ENCODE measurements around the gene AGAP2. TPM values are rescaled to one million over a fixed set of nuclear protein-coding genes. Genes with fewer than 3 reads are reported as not detected.

The AGAP2 gene
- total RNA-seq, 4 donors from 2014 or later = 2.5 to 11.2 (median 3.6) TPM

GRCh38 chr12:57713209-57713608 lies 25.3 kb downstream of the AGAP2 start:
- peak; percentile 17 for DNase-seq (ENCODE audit: extremely low spot score)

GRCh38 chr12:57712701-57713100 lies 25.8 kb downstream of the AGAP2 start:
- TF ChIP-seq POLR2AphosphoS5 (IDR thresholded peaks at IDR 0.05) (no peak), POLR2A (IDR thresholded peaks at IDR 0.05; ENCODE audit: low read depth) (no peak), EP300 (IDR thresholded peaks at IDR 0.05) (no peak), CTCF (IDR thresholded peaks at IDR 0.05) (no peak)
- Histone ChIP-seq H3K36me3 (peaks cover 24 to 79% (median 44%) of the 10 kb centered on the region in 4 donors), H3K27me3 (no peaks in the 10 kb centered on the region), H3K9me3 (no peaks in the 10 kb centered on the region), H3K4me1 (no peaks in the 10 kb centered on the region), H3K27ac (replicated peaks in 1 of 4) (no peak overlapping the region), H3K4me3 (no peak overlapping the region)
- intact Hi-C loops (cut with DNase I) = no loop called here
- WGBS = 98% methylated on average over 3 of the region's 3 CpGs
- peak; percentile 47 for DNase-seq (ENCODE audit: extremely low spot score)

More at GRCh38 chr12:57713209-57713608, 25.3 kb downstream of the AGAP2 start:
- H3K4me1 ChIP-seq = no peaks in the 10 kb centered on the region
- intact Hi-C loops (cut with DNase I) = no loop called here
- 97% methylated on average over 4 of the region's 5 CpGs for WGBS
- peaks cover 26 to 79% (median 46%) of the 10 kb centered on the region in 4 donors for H3K36me3 ChIP-seq
- no peak overlapping the region for H3K27ac ChIP-seq (replicated peaks in 1 of 4)
- H3K4me3 ChIP-seq = no peak overlapping the region
- no peaks in the 10 kb centered on the region for H3K9me3 ChIP-seq
- TF ChIP-seq CTCF (IDR thresholded peaks at IDR 0.05) (no peak), EP300 (IDR thresholded peaks at IDR 0.05) (no peak), POLR2AphosphoS5 (IDR thresholded peaks at IDR 0.05) (no peak), POLR2A (IDR thresholded peaks at IDR 0.05; ENCODE audit: low read depth) (no peak)
- H3K27me3 ChIP-seq = no peaks in the 10 kb centered on the region

DNA sequence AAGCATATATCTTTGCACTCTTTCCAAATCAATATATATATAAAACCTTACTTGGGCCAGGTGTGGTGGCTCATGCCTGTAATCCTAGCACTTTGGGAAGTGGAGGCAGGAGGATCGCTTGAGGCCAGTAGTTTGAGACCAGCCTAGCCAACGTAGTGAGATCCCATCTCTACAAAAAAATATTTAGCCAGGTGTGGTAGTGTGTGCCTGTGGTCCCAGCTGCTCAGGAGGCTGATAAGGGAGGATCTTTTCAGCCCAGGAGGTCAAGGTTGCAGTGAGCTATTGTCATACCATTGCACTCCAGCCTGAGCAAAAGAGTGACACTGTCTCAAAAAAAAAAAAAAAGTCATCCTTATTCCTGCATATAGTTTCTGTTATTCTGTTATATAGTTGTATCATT lies 30.2 kb downstream of the AGAP2 start:
- no peak overlapping the region for H3K4me3 ChIP-seq
- TF ChIP-seq POLR2A (IDR thresholded peaks at IDR 0.05; ENCODE audit: low read depth) (no peak), POLR2AphosphoS5 (IDR thresholded peaks at IDR 0.05) (no peak), CTCF (IDR thresholded peaks at IDR 0.05) (no peak), EP300 (IDR thresholded peaks at IDR 0.05) (no peak)
- peaks cover 0 to 7% (median 3%) of the 10 kb centered on the region in 4 donors for H3K9me3 ChIP-seq
- H3K27ac ChIP-seq (replicated peaks in 1 of 4) = no peak overlapping the region
- 94% methylated on average over 2 of the region's 2 CpGs for WGBS
- DNase-seq (ENCODE audit: extremely low spot score) = no peak
- H3K4me1 ChIP-seq = no peaks in the 10 kb centered on the region
- H3K36me3 ChIP-seq = peaks cover 10 to 80% (median 34%) of the 10 kb centered on the region in 4 donors
- intact Hi-C loops (cut with DNase I) = no loop called here
- no peaks in the 10 kb centered on the region for H3K27me3 ChIP-seq

GRCh38 chr12:57707250-57707649 lies 31.3 kb downstream of the AGAP2 start:
- Histone ChIP-seq H3K4me3 (no peak overlapping the region), H3K27me3 (no peaks in the 10 kb centered on the region), H3K4me1 (no peaks in the 10 kb centered on the region), H3K36me3 (peaks cover 18 to 81% (median 39%) of the 10 kb centered on the region in 4 donors), H3K9me3 (peaks cover 0 to 7% (median 3%) of the 10 kb centered on the region in 4 donors), H3K27ac (replicated peaks in 1 of 4) (no peak overlapping the region)
- intact Hi-C loops (cut with DNase I) = no loop called here
- DNase-seq (ENCODE audit: extremely low spot score) = no peak
- TF ChIP-seq POLR2A (IDR thresholded peaks at IDR 0.05; ENCODE audit: low read depth) = no peak
- no peak for TF ChIP-seq CTCF (IDR thresholded peaks at IDR 0.05)
- no peak for TF ChIP-seq POLR2AphosphoS5 (IDR thresholded peaks at IDR 0.05)
- WGBS = 79% methylated on average over 3 of the region's 3 CpGs

DNA sequence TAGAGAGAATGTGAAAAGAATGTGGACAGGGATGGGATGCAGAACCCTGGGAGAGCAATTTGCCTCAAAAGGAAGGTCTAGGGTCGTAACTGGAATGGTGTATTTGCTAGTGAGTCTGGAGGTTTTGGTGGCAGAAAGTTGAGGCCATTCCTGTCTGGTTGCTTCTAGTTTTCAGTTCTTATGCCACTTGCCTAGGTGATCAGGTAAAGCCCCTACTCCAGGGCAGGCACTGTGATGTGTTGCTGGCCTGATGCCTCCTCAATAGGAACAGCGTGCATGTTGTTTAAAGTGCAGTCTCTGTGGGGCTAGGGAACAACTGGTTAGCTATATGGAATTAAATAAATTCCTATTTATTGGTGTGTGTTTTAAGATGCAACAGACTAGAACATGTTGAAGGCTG lies 38.2 kb downstream of the AGAP2 start:
- Histone ChIP-seq H3K27me3 (no peaks in the 10 kb centered on the region), H3K4me3 (no peak overlapping the region), H3K27ac (replicated peaks in 1 of 4) (no peak overlapping the region), H3K36me3 (peaks cover 25 to 88% (median 60%) of the 10 kb centered on the region in 4 donors), H3K4me1 (peaks cover 0 to 6% (median 3%) of the 10 kb centered on the region in 4 donors), H3K9me3 (peaks cover 0 to 7% (median 3%) of the 10 kb centered on the region in 4 donors)
- TF ChIP-seq EP300 (IDR thresholded peaks at IDR 0.05) (no peak), CTCF (IDR thresholded peaks at IDR 0.05) (no peak), POLR2A (IDR thresholded peaks at IDR 0.05; ENCODE audit: low read depth) (no peak), POLR2AphosphoS5 (IDR thresholded peaks at IDR 0.05) (no peak)
- DNase-seq (ENCODE audit: extremely low spot score) = no peak
- WGBS = 91% methylated on average over 2 of the region's 2 CpGs
- intact Hi-C loops (cut with DNase I) = no loop called here

All from esophagus muscularis mucosa (tissue), 4 donors.